HL-60/S4 treated with retinoic acid at 250 ng/mL for 4 days and 3 days (cell line): ENCODE measurements around the gene SPI1.

Source experiments
- in situ Hi-C: fragments of 300-500 bp; cut with MboI; formaldehyde crosslinking; loops from 2 replicates; pipeline ENCODE4 v1.7.0; 2022; ENCODE audit warnings: low sequenced_read_pairs

Gene SPI1

GRCh38 chr11:47390422-47390760 lies 12.0 kb upstream of the SPI1 start:
- in situ Hi-C loops: no loop called here

DNA sequence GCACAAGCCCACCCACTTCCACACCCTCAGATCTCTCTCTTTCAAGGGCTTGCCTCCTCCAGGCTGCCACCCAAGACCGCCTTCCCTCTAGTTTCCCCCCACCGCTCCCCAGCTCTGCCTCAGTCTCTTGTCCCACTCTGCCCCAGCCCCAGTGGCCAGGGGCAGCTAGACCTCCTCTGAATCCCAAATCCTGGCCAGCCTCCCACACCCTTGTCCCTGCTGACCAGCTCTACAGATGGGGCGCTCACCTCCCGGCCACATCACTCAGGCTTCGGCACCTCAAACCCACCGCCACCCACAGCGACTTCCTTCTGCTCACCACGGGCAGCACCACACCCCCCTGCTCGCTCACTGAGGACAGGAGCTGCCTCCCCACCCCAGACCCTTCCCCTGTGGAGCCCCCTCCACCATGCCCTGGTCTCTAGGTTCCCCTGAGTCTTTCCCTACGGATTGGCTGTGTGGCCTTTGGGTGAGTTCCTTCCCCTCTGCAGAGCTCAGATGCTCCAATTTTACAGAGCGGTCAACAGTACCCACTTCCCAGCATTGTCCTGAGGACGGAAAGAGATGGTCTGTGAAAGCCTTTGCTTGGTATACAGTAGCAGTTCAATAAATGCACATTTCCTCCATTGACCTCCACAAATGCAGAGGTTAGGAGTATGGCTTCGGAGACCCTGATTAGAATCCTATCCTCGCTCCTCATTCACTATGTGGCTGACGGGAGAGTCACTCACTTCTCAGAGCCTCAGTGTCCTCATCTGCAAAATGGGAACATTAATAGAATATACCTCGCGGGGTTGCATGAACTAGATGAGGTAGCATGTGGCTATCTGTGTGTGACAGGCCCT lies 11.5 kb upstream of the SPI1 start:
- in situ Hi-C loops: no loop called here

DNA sequence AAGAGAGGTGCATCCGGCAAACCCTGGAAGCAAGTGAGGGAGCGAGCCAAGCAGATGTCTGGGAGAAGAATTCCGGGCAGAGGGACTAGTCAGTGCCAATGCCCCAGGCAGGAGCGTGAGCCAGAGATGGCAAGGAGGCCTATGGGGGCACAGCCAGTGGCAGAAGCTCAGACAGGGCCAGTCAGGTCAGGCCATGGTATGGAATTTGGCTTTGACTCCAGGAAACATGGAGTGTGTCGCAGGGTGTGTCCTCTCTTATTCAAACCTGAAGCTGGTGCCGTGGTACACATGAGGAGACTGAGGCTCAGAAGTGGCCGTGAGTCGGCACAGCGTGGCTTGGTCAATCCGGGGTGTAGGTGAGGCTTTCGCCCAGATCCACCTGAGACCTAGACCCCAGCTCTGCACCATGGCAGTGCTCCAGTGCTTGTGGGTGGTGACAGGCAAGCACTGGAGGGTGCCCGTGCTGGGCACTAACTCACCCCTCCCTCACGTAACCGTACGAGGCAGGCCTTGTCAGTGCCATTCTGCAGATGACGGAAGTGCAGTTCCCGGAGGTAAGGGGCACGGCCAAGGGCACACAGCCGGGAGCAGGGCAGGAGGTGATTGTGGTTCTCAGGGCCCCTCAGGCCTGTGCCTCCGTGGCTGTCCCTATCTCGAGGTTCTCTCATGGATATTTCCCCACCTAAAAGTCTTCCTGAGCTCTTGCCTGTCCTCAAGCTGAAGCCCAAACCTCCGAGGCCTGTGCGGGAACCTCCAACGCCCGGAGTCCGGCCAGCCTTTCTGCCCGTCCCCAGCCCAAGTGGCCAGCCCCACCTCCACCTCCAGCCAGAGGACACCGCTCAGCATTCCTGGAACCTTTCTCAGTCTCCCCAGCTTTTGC lies 10.6 kb upstream of the SPI1 start:
- in situ Hi-C loops: no loop called here

GRCh38 chr11:47387944-47388696 lies 9.8 kb upstream of the SPI1 start:
- in situ Hi-C loops: no loop called here

- in situ Hi-C loops: no loop called here
Measured at GRCh38 chr11:47384498-47384897, 6.2 kb upstream of the SPI1 start.

DNA sequence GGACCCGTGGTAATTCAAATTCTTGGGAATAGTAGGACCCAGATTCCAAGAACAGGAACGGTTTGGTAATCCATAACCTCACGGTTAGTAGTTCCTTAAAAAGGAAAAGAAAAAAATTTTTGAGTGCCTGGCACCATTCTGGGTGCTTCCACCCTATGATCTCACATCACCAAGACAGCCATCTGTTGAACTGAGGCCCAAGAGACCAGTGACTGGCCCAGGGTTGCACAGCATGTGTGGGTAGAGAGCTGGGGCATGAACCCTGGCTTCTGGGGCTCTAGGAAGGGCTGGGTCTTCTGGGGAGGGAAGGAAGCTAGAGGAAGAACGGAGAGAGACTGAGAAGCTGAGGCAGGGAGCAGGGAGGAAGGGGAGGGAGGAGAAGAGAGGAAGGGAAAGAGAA lies 4.7 kb upstream of the SPI1 start:
- in situ Hi-C loops: no loop called here

DNA sequence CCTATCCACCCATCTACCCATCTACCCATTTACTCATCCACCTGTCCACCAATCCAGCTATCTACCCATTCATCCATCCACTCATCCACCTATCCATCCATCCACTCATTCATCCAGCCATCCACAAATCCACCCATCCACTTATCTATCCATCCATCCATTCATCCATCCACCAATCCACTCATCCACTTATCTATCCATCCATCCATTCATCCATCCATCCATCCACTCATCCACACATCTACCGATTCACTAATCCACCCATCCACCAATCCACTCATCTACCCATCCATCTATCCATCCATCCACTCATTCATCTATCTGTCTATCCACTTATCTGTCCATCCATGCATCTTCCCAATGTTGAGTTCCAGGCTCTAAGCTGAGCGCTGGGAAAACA lies 1.7 kb upstream of the SPI1 start:
- in situ Hi-C loops: no loop called here

GRCh38 chr11:47379317-47379716 lies 970 bp upstream of the SPI1 start:
- in situ Hi-C loops: no loop called here

- in situ Hi-C loops: no loop called here
Measured at GRCh38 chr11:47378836-47379170, 456 bp upstream of the SPI1 start.

DNA sequence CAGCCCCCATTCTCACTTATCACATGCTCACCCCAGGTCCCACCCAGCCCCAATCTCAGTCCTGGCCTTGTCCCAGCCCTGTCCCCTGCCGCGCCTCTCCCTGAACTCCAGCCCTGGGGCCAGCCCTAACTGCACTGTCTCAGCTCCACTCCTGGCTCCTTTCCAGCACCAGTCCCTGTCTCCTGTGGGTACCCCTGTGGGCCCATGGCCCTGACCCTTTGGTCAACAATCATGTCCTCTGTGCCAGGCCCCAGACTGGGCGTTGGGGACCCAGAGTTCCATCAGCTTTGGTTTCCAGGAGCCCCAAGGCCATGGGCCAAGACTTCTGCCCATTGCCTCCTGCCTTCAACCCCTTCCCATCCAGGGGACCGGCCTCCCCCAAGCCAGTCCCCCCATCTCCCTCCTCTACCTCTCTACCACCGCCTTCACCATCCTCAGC lies 757 bp downstream of the SPI1 start:
- in situ Hi-C loops: no loop called here

- in situ Hi-C loops: no loop called here
Measured at GRCh38 chr11:47376525-47377371, 1.6 kb downstream of the SPI1 start.

GRCh38 chr11:47376107-47376524 lies 2.2 kb downstream of the SPI1 start:
- in situ Hi-C loops: no loop called here

DNA sequence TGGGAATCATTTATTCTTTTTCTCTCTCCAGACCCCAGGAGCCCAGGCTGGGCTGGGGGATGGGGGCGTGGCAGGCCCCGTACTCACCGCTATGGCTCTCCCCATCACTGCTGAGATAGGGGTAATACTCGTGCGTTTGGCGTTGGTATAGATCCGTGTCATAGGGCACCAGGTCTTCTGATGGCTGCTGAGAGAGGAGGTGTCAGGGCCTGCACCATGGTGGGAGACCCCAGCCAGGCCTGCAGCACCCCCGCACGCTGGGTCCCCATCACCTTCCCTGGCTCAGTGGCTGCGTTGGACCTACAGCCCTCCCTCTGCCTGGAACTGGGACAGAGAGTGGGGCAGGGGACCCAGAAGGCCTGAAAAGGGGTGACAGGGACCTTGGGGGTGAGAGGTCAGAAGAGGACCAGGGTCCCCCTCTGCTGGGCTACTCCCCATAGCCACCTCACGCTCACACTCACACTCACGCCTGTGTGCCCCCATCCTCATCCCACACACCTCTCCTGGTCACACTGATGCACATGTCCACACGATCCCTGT lies 2.7 kb downstream of the SPI1 start:
- in situ Hi-C loops: no loop called here

- in situ Hi-C loops: no loop called here
Measured at GRCh38 chr11:47375020-47375419, 3.3 kb downstream of the SPI1 start.

GRCh38 chr11:47374720-47375019 lies 3.7 kb downstream of the SPI1 start:
- in situ Hi-C loops: no loop called here

DNA sequence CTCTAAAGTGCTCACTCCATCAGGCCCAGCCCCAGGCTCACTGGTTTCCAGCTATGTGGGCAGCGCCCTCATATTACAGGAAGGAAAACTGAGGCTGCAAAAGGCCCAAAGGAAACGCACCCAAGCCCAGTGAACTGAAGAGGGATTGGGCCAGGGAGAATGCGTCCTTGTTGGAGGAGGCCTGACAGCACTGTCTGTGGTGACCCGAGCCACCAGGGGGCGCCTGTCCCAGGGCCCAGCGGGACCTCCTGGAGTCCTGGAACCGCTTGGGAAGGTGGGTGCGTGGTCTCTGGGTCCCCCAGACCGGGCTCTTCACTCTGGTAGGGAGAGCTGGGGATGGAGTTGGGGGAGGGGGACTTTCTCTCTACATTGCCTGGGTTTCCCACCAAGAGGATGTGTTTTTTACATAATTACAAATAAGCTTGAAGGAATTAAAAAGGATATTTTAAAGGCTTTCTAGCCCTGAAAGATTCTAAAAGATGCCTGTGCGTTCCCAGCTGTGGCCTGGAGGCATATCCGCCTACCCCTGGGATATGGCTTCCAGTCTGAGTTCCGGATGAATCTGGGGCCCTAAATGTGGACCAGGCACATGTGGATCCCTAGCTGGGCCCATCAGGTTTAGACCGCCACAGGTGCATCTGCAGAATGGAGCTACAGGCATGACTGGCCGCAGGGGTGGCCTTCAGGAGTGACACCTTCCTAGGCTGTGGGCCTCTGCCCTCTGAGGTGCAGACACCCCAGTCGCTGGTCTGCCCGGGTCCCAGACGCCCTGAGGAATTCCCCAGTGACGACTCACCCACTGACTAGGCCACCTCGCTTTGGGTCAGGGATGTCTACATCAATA lies 4.2 kb downstream of the SPI1 start:
- in situ Hi-C loops: no loop called here

DNA sequence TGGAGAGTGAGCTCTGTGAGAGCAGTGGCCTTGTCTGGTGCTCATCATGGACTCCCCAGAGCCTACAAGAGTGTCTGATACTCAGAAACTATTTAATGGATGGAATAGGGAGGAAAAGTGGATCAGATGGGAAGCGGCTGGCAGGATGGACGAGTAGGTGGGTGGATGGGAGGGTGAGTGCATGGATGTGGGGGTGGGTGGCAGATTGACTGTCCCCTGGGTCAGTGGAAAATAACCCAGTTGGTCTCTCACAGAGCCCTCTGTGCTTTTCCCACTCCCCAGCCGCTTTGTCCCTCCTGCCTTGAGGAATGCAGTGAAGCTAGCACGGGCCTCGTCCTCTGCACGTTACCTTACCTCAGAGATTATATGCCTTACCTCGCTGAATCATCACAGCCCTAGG lies 5.9 kb downstream of the SPI1 start:
- in situ Hi-C loops: no loop called here

DNA sequence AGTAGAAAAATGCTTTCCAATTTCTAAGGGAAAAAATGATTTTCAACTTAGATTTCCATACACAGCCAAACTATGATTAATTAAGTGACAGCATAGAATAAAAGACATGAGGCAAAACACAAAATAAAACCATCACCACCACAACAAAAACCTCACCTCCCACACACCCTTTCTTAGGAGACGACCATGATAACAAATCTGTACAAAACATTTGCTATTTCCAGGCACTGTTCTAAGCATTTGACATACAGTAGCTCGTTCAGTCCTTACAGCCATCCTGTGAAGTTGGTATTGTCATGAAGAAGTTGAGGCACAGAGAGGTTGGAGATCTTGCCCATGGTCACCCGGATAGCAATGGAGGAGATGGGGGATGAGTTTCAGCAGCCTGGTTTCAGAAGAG lies 8.7 kb downstream of the SPI1 start:
- in situ Hi-C loops: no loop called here

DNA sequence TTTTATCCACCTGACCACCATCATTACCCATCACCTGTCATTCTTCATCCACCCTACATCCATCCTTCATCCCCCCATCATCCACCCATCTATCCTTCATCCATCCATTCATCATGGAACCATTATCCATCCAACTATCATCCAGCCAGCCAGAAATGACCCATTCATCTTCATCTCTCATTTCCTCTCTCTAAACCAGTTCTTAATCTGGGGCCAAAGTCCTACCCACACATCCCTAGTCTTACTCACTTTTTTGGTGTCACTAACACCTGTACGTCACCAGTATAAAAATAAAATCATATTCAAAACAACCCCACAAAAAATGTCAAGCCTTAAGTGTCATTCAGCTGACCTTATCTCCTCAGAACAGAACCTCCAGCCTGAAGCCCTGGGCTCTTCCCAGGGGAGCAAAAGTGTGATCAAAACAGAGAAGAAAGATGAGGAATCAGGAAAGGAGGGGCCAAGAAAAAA lies 12.3 kb downstream of the SPI1 start:
- in situ Hi-C loops: no loop called here

DNA sequence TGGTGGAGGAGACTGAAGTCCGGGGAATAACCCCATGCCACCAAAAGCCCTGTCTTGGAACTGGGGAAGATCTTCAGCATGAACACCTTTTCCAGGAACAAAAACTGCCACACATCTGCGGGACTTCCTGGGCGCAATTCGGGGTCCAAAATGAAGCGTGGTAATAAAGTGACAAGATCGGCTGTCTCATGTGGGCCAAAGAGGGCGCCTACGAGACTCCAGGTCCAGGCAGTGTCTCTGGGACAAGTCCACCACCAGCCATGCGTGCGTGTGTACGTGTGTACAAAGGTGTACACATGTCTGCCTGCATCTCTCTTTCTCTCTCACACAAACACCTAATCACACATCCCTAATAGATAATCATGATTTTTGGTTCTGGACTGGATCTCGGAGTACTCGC lies 16.9 kb downstream of the SPI1 start:
- in situ Hi-C loops: no loop called here
